GM13977 (cell line): Measurements from ENCODE around the gene TULP4.
"Not testable (repeated sequence)": the region's sequence is repeated elsewhere in the genome, so short reads cannot be mapped to it uniquely, and the experiment has no call there.

Source experiments
- DNase-seq: peaks from one replicate; pipeline ENCODE4 v3.0.0; 2012; ENCODE audit warnings: low spot score
- CTCF ChIP-seq: IDR thresholded peaks from 2 replicates; pipeline ENCODE4 v1.5.1; 2012; ENCODE audit warnings: mild to moderate bottlenecking, control low read depth; ENCODE audit not compliant: insufficient read depth; ENCODE audit errors: extremely low read depth, missing control alignments
- in situ Hi-C: fragments of 300-500 bp; cut with MboI; formaldehyde crosslinking; loops from one replicate; pipeline ENCODE4 v1.12.0; 2022; ENCODE audit warnings: low sequenced_read_pairs, low pct_unique_long_range_greater_than_20kb, mixed read lengths, inconsistent platforms; ENCODE audit not compliant: unreplicated experiment

The TULP4 gene

GRCh38 chr6:158399040-158399700, 86.9 kb downstream of the TULP4 start:
- DNase-seq = no peak
- TF ChIP-seq CTCF = no peak
- in situ Hi-C loops = no loop called here

- TF ChIP-seq CTCF = no peak
- in situ Hi-C loops = no loop called here
- no peak for DNase-seq
Observed at GRCh38 chr6:158402184-158402583, 89.9 kb downstream of the TULP4 start.

GRCh38 chr6:158405321-158405831, 93.1 kb downstream of the TULP4 start:
- in situ Hi-C loops, DNase-seq: not testable (repeated sequence)

- in situ Hi-C loops = no loop called here
- DNase-seq = no peak
- no peak for TF ChIP-seq CTCF
Observed at GRCh38 chr6:158405933-158406332, 93.7 kb downstream of the TULP4 start.

- no peak for TF ChIP-seq CTCF
- DNase-seq = no peak
- in situ Hi-C loops = no loop called here
Observed at GRCh38 chr6:158406736-158407135, 94.5 kb downstream of the TULP4 start.

- in situ Hi-C loops = no loop called here
- no peak for TF ChIP-seq CTCF
- no peak for DNase-seq
Observed at GRCh38 chr6:158408013-158408412, 95.7 kb downstream of the TULP4 start.

GRCh38 chr6:158408552-158409130, 96.4 kb downstream of the TULP4 start:
- in situ Hi-C loops = no loop called here
- DNase-seq = no peak
- no peak for TF ChIP-seq CTCF
